Measurements from ENCODE around the gene CCDC18.
"Not testable (repeated sequence)": the region's sequence is repeated elsewhere in the genome, so short reads cannot be mapped to it uniquely, and the experiment has no call there.

The CCDC18 gene

GRCh38 chr1:93164816-93165215, 15.7 kb upstream of the CCDC18 start:
- H3K27ac ChIP-seq: no peak overlapping the region

GRCh38 chr1:93165895-93166294, 14.6 kb upstream of the CCDC18 start:
- not testable (repeated sequence) for H3K27ac ChIP-seq

More at GRCh38 chr1:93164816-93165215, 15.7 kb upstream of the CCDC18 start:
- no peak for TF ChIP-seq CTCF (conservative IDR thresholded peaks at IDR 0.05)

- TF ChIP-seq CTCF (conservative IDR thresholded peaks at IDR 0.05): no peak
- no peak overlapping the region for H3K27ac ChIP-seq
These were observed 13.5 kb upstream of the CCDC18 start for GRCh38 chr1:93167006-93167405.

- H3K27ac ChIP-seq: not testable (repeated sequence)
These were observed 10.3 kb upstream of the CCDC18 start for GRCh38 chr1:93170141-93170678.

GRCh38 chr1:93171549-93172034, 8.9 kb upstream of the CCDC18 start:
- H3K27ac ChIP-seq: peak overlapping the region; percentile 43
- no peak for TF ChIP-seq CTCF (conservative IDR thresholded peaks at IDR 0.05)

- no peak for TF ChIP-seq CTCF (conservative IDR thresholded peaks at IDR 0.05)
- H3K27ac ChIP-seq: 0 out of 2 replicates have a peak overlapping the region, but pooled peaks have one; percentile 43
These were observed 7.7 kb upstream of the CCDC18 start for GRCh38 chr1:93172778-93173177.

GRCh38 chr1:93174638-93175037, 5.9 kb upstream of the CCDC18 start:
- H3K27ac ChIP-seq: not testable (repeated sequence)

- H3K27ac ChIP-seq: no peak overlapping the region
- TF ChIP-seq CTCF (conservative IDR thresholded peaks at IDR 0.05): no peak
These were observed 2.5 kb upstream of the CCDC18 start for GRCh38 chr1:93177991-93178390.

GRCh38 chr1:93178418-93178817, 2.1 kb upstream of the CCDC18 start:
- no peak for TF ChIP-seq CTCF (conservative IDR thresholded peaks at IDR 0.05)
- peak overlapping the region; percentile 90 for H3K27ac ChIP-seq

All from VCaP (cell line).